Activated T-helper 1 cell treated with Interleukin-2 at 50 U/mL for 16 hours (primary cell): ENCODE measurements around the gene GPR149.
"Not testable (repeated sequence)": the region's sequence is repeated elsewhere in the genome, so short reads cannot be mapped to it uniquely, and the experiment has no call there.

Experiments
- DNase-seq: peaks from one replicate; pipeline ENCODE4 v3.0.0-alpha.2; 2020; ENCODE audit warnings: low read depth

Gene GPR149

DNA sequence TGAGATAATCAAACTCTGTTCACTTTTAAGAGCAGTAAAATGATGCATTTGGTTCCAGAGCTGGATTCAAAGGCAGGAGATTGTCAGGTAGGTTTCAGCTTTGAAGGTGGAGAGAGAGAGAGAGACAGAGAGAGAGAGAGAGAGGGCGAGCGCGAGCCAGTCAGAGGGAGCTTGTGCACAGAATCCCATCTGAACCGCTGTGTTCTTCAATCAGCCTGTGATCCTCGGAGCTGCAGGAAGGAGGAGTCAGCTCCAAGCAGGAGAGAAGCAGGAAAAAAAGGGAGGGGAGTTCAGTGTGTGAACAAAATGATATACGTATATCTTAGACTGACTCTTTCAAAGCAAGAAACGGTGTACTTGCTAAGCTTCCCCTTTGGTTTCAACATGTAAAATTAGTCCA is at the start of gene GPR149:
Gene GPR149 (minus strand): TSS at position 177 of the 400 bp plus-strand sequence. CDS start 575 bp downstream, outside the sequence.
- no peak for DNase-seq

DNA sequence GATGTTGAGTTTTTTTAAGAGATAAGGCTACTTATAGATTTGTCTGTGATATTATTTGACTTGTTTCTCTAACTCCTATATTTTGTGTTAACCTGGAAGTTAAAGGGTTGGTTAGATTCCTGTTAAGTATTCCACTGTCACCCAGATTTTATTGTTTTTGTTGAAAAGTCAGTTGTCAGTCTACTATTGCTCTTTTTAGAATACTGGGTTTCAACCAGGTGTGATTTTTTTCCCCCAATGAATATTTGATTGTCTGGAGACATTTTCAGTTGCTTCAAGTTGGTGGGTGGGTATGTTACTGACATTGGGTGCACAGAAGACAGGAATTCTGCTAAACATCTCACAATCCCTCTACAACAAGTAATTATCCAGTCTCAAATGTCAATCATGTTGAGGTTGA is 43.8 kb upstream of the GPR149 start:
- DNase-seq: no peak

- DNase-seq: no peak
Measured at GRCh38 chr3:154469585-154469984, 39.6 kb upstream of the GPR149 start.

DNA sequence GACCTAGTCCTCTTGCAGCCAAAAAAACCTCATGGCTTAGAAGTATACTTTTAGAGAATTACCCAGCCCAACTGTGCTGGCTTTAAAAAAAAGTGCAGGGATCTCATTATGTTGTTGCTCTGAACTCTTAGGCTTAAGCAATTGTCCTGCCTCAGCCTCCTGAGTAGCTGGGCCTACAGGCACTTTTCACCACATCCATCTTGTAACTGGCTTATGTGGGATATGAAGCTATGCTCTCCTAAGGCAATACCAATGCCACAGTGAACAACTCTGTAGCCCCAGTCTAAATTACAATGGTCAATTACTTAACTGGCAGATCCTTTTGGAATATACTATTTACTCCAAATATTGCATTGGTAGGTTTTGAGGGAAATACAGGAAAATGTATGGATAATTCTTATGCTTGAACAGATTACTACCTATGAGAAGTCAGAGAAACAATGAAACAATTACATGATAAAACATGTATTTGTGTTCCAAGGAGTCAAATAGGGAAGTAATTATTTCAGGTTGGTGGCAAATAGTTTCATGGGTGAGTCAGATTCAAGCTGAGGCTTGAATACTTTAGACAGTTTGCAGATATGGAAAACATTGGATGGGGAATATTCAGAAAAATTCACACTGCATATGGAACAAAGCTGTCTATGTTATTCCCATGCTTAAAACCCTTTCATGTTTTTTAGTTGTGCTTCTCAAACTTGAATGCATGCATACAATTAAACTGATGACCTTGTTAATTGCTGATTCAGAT is 34.6 kb upstream of the GPR149 start:
- no peak for DNase-seq

DNA sequence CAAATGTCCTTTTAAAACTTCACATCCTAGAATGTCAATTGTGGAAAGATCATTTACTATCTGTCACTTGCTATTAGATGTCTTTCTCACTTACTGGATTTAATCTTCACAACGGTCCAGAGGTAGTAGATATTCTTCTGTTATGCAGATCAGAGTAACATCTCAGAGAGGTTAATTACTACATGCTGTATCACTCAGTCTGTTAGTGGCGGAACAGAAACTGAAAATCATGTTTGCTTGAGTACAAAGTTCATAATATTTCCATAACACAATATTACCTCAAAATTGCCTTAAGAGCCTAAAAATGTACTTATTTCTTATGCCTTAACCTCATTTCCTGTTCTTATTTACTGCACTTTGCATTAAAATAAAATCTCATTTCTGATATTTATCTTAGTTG is 28.6 kb upstream of the GPR149 start:
- DNase-seq: no peak

GRCh38 chr3:154439081-154439480 is 9.1 kb upstream of the GPR149 start:
- not testable (repeated sequence) for DNase-seq

GRCh38 chr3:154431043-154431442 is 1.1 kb upstream of the GPR149 start:
- no peak for DNase-seq

DNA sequence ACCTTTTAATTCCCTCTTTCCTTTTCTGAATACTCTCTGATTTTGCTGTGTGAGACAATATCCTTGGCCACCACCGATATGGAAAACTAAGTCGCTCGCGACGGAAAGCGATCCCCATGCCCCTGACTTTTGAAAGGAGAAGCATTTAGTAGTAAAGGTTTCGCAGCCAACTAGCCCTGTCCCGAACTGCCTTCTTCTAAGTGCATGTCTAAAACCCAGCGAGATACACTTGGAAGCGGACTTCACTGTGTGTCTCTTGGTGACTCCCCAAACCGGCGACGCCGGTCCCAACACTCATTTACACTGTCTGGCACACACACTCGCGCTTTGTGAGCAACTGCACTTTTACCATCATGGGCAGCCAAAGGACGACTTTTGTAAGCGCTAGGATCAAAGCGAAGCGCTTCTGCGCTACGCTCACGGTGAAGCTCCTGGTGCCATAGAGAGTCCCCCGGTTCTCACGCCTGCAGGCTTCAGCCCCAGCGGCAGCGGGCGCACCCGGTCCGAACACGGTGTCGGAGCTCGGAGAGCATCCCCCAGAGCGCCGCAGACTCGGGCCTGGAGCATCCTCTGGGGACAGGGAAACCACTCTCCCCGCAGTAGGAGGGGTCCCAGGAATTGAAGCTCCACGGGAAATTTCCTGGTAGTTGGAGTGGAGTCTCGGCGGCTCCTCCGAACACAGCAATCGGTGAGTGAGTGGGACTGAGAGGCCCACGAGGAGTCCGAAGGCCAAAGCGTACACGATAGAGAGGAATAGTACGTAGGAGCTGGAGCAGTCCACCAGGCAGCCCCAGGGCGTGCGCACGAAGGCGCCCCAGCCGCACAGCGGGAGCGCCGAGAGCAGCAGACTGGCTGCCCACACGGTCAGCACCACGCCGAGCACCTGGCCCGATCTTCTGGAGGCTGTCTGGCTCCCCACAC is 1.4 kb downstream of the GPR149 start:
- DNase-seq: no peak

GRCh38 chr3:154427685-154428285 is 2.2 kb downstream of the GPR149 start:
- no peak for DNase-seq

- no peak for DNase-seq
Measured at GRCh38 chr3:154422694-154423093, 7.3 kb downstream of the GPR149 start.

- DNase-seq: no peak
Measured at GRCh38 chr3:154421083-154421482, 8.9 kb downstream of the GPR149 start.

- no peak for DNase-seq
Measured at GRCh38 chr3:154398084-154398967, 31.7 kb downstream of the GPR149 start.

DNA sequence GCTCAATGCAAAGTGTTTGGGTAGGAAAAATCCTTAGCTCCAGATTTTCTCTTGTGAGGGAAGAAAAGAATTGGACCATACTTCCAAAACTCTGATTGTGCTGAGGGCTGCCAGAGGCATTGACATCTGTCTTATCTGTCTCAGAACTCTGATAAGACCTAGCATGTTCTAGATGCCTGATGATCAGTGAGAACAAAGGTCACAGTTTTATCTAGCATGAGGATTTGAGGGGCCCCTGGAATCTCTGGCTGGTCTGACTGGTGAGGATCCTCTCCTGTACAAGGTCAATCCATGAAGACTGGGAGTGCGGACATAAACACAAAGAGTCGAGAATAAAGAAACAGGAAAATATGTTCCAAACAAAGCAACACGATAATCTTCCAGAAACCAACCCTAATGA is 40.1 kb downstream of the GPR149 start:
- DNase-seq: no peak

DNA sequence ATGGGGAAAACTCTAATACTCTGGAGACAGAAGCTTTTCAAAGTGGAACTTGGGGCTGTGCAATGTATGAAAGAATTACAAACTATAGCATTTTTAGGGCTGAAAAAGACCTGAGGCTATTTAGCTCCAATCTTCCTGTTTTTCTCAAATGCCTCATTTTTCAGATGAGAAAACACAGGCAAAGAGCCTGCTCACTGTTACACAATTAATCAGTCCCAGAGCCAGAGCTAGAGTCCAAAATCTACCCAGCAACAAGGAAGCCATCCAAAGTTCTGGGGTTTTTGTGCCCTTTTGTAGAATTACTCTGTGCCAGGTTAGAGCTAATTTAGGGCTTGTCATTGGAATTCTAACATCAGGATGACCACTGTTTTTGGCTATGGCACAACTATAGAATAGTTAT is 45.5 kb downstream of the GPR149 start:
- DNase-seq: no peak

DNA sequence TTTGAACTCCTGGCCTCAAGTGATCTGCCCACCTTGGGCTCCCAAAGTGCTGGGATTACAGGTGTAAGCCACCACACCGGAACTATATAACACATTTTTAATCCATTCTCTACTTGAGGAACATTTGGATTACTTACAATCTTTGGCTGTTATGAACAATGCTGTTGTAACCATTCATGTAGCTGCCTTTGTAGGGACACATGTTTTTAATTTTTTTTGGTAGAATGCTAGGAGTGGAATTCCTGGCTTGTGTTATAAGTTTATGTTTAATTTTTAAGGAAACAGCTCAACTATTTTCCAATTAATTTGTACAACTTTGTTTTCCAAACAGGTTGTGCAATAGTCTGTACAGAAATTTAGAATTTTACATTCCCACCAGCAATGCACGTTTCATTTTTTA is 51.7 kb downstream of the GPR149 start:
- DNase-seq: no peak

GRCh38 chr3:154367221-154367620 is 62.8 kb downstream of the GPR149 start:
- no peak for DNase-seq

DNA sequence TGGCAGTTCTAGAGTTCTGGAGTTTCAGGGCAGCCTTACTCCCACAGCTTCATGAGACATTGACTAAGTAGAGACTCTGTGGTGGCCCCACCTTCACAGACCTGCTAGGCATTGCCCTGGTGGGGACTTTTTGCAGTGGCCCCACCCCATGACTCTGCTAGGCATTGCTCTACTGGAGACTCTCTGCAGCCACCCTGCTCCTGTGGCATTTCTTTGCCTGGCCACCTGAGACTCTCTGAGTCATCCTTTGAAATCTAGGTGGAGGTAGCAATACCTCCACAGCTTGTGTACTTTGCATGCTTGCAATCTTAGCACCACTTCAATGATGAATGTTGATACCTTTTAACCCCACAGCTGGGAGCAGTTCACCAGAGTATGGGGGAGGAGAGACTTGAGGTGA is 65.1 kb downstream of the GPR149 start:
- DNase-seq: no peak

GRCh38 chr3:154361099-154361498 is 68.9 kb downstream of the GPR149 start:
- DNase-seq: no peak

DNA sequence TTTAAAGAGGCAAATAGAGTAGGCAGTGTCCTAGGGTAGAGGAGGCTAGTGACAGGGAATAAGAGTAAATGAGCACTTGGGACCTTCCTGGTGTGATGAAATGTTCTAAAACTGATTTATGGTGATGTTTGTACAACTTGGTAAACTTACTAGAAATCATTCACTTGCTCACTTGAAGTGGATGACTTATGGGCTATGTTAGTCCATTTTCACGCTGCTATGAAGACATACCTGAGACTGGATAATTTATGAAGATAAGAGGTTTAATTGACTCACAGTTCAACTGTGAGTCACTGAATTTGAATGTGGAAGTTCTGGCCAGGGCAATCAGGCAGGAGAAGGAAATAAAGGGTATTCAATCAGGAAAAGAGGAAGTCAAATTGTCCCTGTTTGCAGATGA is 74.0 kb downstream of the GPR149 start:
- DNase-seq: no peak

DNA sequence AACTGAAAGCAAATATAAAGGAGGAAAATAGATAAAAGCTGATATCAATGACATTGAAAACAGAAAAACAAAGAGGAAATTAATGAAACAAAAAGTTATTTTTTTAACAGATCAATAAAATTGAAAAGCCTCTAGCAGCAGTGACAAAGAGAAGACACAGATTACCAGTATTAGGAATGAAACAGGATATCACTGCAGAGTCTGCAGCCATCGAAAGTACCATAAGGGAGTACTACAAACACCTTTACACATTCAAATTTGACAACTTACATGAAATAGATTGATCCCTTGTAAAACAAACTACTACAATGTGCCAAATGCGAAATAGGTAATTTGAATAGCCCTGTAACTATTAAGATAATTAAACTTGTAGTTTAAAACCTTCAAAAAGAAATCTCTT is 80.8 kb downstream of the GPR149 start:
- no peak for DNase-seq

DNA sequence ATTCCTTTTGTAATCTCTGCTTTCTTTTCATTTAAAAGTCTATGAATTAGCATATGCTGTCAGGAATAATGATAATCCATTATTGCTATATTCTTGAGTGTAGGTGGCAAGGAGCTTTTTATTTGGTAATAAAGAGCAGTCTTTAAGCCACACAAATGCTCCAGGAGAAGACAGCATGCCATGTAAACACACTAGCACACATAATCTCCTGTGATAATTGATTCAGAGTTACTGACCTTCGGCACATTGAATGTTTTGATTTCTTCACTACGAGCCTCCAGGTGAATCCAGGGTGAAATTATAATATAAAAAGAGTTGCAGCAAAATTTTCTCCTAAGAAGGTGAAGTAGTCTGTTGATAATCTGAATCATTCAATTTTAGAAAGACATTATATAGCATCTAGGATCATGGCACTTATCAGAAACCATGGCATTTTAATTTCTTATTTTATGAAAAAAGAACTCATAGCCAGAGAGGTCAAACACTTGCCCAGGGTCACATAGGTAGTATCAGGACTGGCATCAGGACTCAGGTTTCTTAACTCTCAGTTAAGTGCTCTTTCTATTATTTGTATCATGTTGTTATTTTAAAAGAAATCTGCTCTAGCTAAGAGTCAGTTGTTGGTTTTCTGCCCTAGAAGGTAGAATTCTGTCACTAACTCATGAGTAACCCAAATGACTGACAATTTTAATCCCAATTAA is 84.4 kb downstream of the GPR149 start:
- DNase-seq: no peak
